Stimulated activated naive CD4-positive, alpha-beta T cell (primary cell): ENCODE data around the gene LNP1.

Experiments
- DNase-seq, 6 experiments: peaks; one replicate each; lab custom pipeline; 2025; lab: John Stamatoyannopoulos, UW

The LNP1 gene

GRCh38 chr3:100399341-100400071, 1.8 kb upstream of the LNP1 start:
- DNase-seq, result no peak

- DNase-seq, result peak; percentile 21 to 60 (median 34)
These were observed 940 bp upstream of the LNP1 start for GRCh38 chr3:100400419-100400779.

GRCh38 chr3:100401674-100402041, 319 bp downstream of the LNP1 start:
- peak in 3 of 6 experiments; percentile 40 to 75 (median 56) for DNase-seq

DNA sequence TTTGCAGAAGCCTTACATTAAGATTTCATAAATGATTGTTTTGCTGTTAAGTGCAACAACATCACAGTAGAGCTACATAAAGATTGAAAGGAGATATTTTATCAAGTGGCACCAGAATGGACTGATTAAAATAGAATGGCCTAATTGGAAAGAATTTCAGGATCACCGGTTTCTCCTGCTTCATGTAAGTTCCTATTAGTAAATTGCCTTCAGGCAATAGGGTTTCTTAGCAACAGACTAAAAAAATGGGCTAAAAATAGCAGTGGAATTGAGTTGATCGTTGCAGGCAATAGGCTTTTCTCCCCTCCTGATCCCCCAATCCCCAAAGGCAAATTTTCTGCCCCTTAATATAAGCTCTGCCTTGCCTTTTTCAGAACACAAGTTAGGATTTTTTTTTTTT, 917 bp downstream of the LNP1 start:
- DNase-seq, result no peak

DNA sequence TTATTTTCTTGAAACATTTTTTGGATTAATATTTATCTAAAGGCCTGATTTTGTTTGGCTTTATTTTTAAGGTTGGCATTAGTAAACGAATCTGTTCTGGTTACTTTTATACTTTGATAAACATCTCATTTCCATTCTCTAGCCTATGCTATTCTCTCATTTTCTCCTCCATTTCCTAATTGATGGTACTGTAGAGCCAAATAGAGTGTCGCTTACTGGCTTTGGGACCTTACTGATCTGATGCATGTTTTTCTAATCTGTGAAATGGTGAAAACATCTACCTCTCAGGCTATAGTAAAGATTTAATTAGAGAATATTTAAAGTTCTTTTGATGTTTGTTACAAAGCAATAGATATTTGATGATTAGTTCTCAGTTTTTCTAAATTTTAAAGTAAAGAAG, 1.6 kb downstream of the LNP1 start:
- no peak for DNase-seq

- no peak for DNase-seq
These were observed 2.3 kb downstream of the LNP1 start for GRCh38 chr3:100403362-100404249.

- DNase-seq, result no peak
These were observed 2.9 kb downstream of the LNP1 start for GRCh38 chr3:100404250-100404548.

DNA sequence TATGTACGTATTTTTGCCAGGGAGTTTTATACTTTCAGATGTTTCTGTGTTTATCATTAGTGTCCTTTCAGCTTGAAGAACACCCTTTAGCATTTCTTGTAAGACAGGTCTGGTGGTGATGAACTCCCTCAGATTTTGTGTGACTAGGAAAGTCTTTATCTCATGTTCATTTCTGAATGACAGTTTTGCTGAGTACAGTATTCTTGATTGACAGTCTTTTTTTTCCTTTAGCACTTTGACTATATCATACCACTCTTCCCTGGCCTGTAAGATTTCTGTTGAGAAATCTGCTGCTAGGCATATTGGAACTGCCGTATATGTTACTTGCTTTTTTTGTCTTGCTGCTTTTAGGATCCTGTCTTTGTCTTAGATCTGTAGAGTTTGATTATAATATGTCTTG, 5.8 kb downstream of the LNP1 start:
- no peak for DNase-seq

DNA sequence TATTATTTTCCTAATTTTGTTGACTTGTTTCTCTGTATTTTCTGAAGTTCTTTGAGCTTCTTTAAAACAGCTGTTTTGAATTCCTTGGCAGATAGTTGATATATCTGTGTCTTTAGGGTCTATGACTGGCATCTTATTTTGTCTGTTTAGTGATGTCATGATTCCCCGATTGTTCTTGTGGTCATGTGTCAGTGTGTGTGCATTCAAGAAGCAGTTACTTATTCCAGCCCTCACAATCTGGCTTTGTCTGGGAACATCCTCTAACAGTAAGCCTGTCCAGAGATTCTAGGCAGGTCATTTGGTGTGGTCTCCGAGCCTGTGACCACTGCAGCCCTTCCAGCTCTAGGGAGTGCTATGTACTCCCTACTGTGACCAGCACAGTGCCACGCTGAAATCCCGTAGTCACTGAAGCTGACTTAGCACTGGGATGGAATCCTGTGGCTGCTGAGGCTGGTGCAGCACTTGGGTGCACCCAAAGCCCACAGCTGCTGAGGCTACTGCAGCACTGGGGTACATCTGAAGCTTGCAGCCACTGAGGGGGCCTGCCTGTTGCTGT, 6.7 kb downstream of the LNP1 start:
- DNase-seq, result no peak

DNA sequence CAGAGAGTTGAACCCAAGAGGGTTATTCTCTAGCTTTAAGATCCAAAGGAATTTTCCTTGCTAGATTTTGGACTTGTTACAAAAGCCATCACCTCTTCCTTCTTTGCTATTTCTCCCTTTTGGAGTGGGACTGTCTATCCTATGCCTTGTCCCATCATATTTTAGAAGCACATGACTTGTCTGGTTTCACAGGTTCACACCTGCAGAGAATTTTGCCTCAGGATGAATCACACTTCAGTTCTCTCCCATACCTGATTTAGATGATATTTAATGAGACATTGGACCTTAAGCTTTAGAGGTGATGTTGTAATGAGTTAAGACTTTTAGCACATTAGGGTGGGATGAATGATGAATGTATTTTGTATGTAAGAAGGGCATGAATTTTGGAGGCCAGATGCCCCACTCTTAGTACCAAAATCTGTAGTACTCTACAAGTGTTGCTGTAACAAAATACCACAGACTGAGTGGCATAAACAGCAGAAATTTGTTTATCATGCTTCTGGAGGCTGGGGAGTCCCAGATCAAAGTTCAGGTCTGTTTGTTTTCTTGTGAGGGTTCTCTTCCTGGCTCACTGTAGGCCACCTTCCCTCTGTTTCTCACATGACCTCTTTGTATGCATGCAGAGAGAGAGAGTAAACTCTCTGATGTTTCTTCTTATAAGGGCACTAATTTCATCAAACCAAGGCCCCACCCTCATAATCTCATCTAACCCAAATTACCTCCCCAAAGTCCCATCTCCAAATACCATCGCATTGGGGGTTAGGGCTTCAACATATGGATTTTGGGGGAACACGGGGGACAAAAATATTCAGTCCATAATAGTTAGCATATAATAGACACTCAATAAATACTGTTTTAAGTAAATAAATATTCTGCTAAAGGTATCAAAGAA, 10.0 kb downstream of the LNP1 start:
- no peak for DNase-seq

DNA sequence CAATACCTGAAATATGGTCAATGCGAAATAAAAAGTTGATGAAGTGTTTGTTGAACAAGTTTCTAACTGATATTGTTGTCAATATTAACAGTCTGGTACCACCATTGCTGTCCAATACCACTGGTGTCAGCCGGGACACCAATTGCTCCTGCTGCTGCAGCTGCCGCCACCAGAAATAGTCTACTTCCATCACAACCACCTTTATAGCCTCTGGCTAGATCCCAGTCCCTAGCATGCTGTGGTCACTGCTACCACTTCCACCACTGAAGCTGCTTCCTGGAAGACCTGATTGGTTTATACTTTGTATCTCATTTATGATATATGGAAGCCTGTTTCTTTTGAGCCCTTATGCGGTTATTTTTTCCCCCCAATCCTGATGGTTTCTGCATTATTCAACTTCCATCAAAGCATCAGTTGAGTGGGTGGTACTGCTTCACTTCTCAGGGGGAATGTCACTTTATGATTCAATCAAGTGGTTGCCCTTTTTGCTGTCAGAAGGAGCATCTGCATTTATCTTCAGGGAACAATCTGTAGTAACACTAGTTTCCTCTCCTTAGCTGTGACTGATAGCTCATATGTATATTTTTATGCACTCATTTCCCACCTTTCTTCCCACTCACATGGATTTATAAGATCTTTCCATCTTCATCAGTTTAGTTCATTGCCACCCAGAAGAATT, 11.7 kb downstream of the LNP1 start:
- DNase-seq, result no peak

- DNase-seq, result no peak
These were observed 12.3 kb downstream of the LNP1 start for GRCh38 chr3:100413613-100414012.

DNA sequence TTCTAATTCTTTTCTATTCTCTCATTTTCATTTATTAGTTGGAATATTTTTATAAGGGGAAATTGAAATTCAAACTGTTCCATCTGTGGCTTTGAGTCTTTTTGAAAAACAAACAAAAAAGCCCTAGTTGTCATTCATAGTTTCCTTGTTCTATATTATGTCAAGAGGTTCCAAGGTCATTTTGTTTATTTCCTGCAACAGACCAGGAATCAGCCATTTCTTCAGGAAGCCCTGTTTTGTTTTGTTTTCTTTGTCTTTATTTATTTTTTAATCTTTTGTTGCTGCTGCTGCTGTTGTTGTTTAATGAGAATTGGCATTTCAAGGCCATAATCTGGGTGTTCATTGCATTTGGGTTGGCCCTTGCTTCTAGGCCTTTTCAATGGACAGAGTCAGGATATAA, 14.8 kb downstream of the LNP1 start:
- no peak for DNase-seq

DNA sequence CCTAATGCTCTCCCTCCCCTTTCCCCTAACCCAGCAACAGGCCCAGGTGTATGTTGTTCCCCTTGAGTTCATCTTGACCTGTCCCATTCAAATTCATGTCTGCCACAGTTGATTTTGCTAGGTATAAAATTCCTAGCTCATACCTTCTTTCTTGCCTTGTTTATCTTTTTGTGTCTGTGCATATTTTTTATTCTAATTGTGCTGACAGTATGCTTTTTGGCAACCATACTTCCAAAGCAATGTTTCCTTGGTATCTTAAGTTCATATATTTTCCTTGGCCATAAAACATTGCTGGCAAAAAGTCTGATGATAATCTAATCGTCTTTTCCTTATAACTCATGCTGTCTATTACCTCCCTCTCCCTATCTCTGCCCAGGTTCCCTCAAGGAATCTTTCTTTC, 15.5 kb downstream of the LNP1 start:
- DNase-seq, result no peak

DNA sequence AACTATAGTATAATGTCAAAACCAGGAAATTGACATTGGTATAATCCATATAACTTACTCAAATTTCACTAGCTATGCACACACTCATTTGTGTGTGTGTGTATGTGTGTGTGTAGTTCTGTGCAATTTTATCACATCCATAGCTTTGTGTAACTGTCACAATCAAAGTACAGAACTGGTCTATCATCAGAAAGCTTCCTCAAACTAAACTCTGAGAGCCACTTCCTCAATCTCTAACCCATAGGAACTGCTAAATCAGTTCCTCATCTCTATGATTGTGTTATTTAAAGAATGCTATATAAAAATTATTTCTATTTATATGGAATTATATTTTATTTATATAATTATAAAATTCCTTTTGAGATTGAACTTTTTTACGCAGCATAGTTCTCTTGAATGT, 18.1 kb downstream of the LNP1 start:
- no peak for DNase-seq

DNA sequence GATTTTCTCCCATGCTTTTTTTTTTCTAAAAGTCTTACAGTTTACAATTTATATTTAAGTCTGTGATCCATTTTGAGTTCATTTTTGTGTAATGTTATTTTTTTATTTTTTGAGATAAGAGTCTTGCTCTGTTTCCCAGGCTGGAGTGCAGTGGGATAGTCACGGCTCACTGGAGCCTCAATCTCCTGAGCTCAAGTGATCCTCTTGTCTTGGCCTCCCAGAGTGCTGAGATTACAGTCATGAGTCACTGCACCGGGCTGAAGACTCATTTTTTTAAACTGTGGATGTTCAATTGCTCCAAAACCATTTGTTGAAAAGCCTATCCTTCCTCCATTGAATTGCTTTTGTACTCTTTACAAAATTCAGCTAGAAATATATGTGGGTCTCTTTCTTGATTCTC, 19.5 kb downstream of the LNP1 start:
- no peak for DNase-seq

DNA sequence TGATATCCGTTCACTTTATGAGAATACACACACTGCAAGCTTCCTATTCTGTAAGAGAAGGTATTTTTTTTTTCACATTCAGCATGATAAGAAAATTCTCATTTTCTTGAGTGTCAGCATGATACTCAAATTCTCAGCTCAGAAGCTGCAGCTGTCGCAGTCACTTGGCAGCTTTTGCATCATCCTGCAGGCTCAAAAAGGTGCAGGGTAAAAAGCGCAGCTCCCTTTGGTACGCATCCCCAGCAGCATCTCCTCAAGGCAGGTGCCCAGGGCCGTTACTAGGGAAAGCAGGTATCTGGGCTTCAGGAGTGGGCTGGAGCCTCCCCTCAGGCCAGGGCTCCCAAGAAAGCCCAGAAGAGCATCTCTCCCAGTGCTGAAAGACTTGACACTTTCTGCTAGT, 22.3 kb downstream of the LNP1 start:
- DNase-seq, result no peak

- DNase-seq, result no peak
These were observed 22.9 kb downstream of the LNP1 start for GRCh38 chr3:100424261-100424660.

GRCh38 chr3:100425316-100425715, 24.0 kb downstream of the LNP1 start:
- no peak for DNase-seq

DNA sequence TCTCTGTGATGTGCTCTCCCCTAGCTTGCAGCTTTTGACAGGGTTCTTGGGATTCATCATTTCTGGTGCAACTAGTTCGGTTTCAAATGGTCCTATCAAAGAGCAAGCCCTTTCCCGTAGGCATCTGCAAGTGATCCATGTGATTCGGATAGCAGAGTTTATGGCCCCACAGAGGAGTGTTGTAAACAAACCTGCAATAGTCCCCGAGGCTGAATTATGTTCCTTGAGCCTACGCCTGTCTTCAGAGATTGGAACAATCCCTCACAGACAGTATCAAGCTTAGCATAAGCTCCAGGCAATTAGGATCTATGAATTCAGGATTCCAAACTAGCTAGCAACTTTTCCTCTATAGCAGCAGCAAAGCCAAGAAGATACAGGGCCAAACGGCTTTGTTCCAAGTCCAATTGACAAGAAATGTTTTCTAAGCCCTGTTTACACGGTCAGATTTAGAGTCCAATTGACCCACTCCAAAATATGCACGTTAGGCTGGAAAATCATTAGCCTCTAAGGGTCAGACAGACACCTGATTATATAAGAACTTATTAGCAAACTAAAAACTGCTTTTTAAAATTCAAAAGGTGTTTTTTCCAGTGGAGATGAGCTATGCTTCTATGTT, 24.8 kb downstream of the LNP1 start:
- DNase-seq, result no peak

GRCh38 chr3:100427699-100428098, 26.4 kb downstream of the LNP1 start:
- DNase-seq, result no peak
